Measurements from ENCODE around the gene MESP2. TPM values are rescaled to one million over a fixed set of nuclear protein-coding genes. Genes with fewer than 3 reads are reported as not detected.

Gene MESP2
- total RNA-seq, 4 donors from 2014 or later, result 0.45 to 1.1 TPM; not detected in 2

GRCh38 chr15:89797678-89798201, 21.6 kb downstream of the MESP2 start:
- no peak overlapping the region for H3K4me3 ChIP-seq (ENCODE audit: low read depth, poor library complexity, severe bottlenecking)
- intact Hi-C loops (cut with DNase I; ENCODE audit: low total_unique reads), result loop anchor here (5.0 kb wide), 1 partner anchor 1810 kb away; no protein-coding TSS in a partner anchor
- DNase-seq (ENCODE audit: low spot score in 2 of 2), result no peak
- TF ChIP-seq CTCF (IDR thresholded peaks at IDR 0.05) (no peak), POLR2A (IDR thresholded peaks at IDR 0.05) (no peak)
- 91 to 100% methylated on average over 4 of the region's 4 CpGs for WGBS, 2 donors

GRCh38 chr15:89799011-89799911, 23.1 kb downstream of the MESP2 start:
- TF ChIP-seq POLR2A (IDR thresholded peaks at IDR 0.05) (no peak), CTCF (IDR thresholded peaks at IDR 0.05) (no peak)
- intact Hi-C loops (cut with DNase I; ENCODE audit: low total_unique reads), result loop anchor here (5.0 kb wide), 1 partner anchor 1808 kb away; no protein-coding TSS in a partner anchor
- no peak overlapping the region for H3K4me3 ChIP-seq (ENCODE audit: low read depth, poor library complexity, severe bottlenecking)
- no peak for DNase-seq (ENCODE audit: low spot score in 2 of 2)
- 84 to 87% methylated on average over 19 to 20 of the region's 20 CpGs for WGBS, 2 donors

- no peak for DNase-seq (ENCODE audit: low spot score in 2 of 2)
- TF ChIP-seq POLR2A (IDR thresholded peaks at IDR 0.05) (no peak), CTCF (IDR thresholded peaks at IDR 0.05) (no peak)
- H3K4me3 ChIP-seq (ENCODE audit: low read depth, poor library complexity, severe bottlenecking), result no peak overlapping the region
- WGBS, 2 donors, result 97 to 100% methylated on average over 2 of the region's 2 CpGs
- intact Hi-C loops (cut with DNase I; ENCODE audit: low total_unique reads), result loop anchor here (5.0 kb wide), 1 partner anchor 1807 kb away; no protein-coding TSS in a partner anchor
Observed at GRCh38 chr15:89799918-89800498, 23.9 kb downstream of the MESP2 start.

- no peak for DNase-seq (ENCODE audit: low spot score in 2 of 2)
- H3K4me3 ChIP-seq (ENCODE audit: low read depth, poor library complexity, severe bottlenecking), result no peak overlapping the region
- intact Hi-C loops (cut with DNase I; ENCODE audit: low total_unique reads), result no loop called here
- 86 to 92% methylated on average over 21 of the region's 21 CpGs for WGBS, 2 donors
- TF ChIP-seq CTCF (IDR thresholded peaks at IDR 0.05) (no peak), POLR2A (IDR thresholded peaks at IDR 0.05) (no peak)
Observed at GRCh38 chr15:89801471-89802195, 25.5 kb downstream of the MESP2 start.

GRCh38 chr15:89802231-89802928, 26.2 kb downstream of the MESP2 start:
- no peak overlapping the region for H3K4me3 ChIP-seq (ENCODE audit: low read depth, poor library complexity, severe bottlenecking)
- intact Hi-C loops (cut with DNase I; ENCODE audit: low total_unique reads), result no loop called here
- no peak for DNase-seq (ENCODE audit: low spot score in 2 of 2)
- 77 to 86% methylated on average over 16 of the region's 16 CpGs for WGBS, 2 donors
- TF ChIP-seq CTCF (IDR thresholded peaks at IDR 0.05), result no peak
- TF ChIP-seq POLR2A (IDR thresholded peaks at IDR 0.05), result no peak
